NCI-H1105 (cell line): ENCODE data around the gene TMF1.

ENCODE experiments used
- DNase-seq: peaks from one replicate; lab custom pipeline; 2025; lab: John Stamatoyannopoulos, UW

TMF1 gene

DNA sequence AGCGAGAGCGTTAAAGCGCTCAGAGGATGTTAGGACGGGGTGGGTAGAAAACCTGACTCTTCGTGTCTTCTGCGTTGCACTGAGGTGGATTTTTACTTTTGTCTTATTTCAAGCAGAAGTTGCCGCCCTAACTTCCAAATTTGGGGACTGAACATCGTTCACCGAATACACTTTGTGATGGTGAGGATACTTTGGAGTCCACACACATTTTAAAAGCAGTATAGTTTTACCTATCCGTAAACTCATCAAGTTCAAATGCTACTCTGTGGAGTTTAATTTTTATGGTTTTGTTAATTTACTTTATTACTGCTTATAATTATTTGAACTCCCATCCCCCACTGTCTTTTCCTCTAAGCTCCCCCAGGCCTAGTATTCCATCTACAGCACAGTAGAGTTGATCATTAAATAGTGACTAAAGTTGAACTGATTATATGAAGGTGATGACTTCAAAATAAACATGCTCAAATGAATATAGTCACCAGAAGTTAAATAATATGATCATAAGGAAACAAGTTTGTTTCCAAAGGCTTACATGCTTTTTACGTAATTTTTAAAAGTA, 38.0 kb downstream of the TMF1 start:
- DNase-seq, result no peak

DNA sequence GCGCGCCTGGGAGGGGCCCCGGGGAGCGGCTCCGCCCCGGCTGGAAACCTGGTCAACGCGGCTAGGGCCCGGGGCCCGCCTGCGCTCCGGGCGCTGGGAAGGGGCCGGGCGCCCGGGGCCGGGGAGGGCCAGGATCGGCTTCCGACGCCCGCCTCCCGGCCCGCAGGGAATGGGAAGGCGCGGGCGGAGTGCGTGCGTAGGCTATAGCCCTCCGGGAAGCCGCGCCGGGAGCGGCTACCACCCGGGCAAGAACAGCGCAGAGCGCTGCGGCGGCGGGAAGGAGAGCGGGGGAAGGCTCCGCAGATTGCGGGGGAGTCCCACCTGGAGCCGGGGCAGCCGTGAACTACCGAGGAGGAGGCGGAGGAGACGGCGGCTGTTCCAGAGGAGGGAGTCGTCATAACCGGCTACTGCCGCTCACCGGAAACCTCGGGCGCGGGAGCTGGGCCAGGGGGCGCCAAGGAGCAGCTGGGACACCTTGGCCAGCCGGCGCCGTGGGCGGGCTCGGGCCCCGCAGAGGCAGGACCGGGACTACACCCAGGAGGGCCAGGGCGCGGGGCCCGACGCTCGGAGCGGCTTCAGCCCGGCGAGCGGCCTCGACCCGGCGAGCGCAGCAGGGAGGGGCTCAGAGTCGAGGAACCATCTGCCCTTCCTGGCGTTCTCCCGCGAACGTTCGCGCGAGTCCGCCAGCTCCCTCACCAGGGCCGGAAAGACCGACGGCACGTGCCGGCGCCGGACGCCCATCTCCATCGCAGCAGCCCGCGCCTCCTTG, 38.7 kb downstream of the TMF1 start, which contains the start of gene EOGT:
Gene EOGT, minus strand, starts transcription at position 432 of the 769 bp plus-strand sequence. CDS start 3,838 bp downstream, outside the sequence.
- peak; percentile 51 for DNase-seq

DNA sequence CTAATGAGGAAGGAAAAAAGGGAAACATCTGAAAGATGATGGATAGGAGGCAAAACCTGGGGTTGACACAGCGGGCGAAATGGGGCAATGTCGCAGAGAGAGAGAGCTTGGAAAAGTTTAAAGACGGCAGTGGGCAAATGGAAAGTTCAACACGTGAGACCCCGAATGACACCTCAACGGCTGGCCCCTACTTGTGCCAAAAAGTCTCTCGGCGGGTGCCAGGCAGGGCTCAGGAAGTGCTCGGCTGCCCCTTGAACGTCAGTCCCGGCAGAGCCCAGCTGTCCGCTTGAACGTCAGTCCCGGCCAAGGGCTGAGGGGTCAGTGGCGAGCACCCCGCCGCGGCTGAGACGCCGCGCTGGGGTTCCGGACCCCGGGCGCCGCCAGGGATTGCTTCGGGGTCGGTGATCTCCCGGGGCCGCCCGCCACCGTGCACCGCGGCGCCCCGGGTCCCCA, 39.3 kb downstream of the TMF1 start:
- DNase-seq, result no peak

DNA sequence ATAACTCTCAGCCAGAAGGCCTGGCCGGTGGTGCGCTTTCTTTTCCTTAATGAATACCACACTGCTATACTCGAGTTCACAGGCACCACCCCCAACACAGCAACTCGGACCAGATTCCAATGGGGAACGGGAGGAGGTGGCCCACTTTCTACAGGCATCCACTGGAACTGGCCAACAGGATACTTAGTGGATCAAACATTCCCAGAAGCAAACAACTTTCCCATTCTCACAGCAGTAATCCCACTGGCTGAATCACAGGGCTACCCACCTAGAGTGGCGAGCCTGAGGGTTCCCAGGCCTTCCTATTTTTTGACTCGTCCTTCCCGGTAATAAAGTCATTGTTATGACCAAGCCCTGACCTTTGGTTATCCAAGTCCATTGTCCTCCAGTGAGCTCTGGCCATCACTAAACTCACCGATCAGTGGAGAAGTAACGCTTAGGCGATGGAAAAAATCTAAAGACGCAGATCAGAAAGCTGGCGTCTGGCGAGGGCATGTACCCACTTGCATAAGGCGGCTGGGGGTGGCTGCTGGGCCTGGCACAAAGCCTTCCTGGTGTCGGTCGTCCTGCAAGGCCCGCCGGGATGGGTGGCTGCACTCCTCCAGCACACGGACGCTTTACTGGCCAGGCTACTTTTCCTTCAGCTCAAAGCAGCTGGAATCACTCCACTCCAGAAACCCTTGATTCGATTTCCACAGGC, 39.9 kb downstream of the TMF1 start:
- DNase-seq, result no peak

DNA sequence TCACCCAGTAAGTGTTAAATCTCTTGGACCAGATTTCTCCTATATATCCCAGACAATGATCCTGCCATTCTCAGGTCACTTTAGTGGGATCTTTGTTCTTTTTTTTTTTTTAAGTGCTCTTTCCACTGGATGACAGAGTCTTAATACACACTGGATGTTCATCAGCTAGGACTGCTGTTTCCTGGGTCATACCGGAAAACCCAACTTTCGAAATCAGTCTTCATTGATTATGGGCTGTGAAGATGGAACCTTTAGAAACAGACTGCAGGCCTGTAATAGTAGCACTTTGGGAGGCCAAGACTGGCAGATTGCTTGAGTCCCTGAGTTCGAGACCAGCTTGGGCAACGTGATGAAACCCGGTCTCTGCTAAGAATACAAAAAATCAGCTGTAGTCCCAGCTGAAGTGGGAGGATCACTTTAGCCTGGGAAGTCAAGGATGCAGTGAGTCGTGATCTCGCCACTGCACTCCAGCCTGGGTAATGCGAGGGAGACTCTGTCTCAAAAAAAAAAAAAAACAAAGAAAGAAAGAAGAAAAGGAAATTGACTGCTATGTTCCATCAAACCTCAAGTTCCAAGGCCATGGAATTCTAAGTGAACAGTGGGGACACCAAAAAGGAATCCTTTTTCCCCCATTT, 40.9 kb downstream of the TMF1 start:
- DNase-seq, result no peak

GRCh38 chr3:69009559-69010410, 42.3 kb downstream of the TMF1 start:
- DNase-seq, result no peak

DNA sequence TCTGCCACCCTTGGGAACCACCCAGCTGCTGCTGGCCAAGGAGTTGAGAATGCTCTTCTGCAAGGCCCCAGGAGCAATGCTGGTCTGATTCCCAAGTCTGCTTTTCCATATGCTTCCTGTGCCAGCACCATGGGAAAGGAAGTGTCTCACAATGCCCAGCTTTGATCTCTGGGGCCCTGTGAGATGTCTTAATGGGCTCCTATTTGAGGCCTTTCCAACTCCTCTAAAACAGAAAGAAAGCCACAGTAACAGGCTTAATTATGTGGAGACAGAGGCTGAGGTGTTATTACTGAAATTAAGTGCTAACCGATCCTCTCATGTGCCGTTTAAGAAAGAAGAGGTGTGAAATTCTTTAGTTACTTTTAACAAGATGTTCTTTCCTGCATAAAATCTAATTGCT, 43.2 kb downstream of the TMF1 start:
- no peak for DNase-seq

GRCh38 chr3:69005791-69006482, 46.2 kb downstream of the TMF1 start:
- DNase-seq, result no peak

DNA sequence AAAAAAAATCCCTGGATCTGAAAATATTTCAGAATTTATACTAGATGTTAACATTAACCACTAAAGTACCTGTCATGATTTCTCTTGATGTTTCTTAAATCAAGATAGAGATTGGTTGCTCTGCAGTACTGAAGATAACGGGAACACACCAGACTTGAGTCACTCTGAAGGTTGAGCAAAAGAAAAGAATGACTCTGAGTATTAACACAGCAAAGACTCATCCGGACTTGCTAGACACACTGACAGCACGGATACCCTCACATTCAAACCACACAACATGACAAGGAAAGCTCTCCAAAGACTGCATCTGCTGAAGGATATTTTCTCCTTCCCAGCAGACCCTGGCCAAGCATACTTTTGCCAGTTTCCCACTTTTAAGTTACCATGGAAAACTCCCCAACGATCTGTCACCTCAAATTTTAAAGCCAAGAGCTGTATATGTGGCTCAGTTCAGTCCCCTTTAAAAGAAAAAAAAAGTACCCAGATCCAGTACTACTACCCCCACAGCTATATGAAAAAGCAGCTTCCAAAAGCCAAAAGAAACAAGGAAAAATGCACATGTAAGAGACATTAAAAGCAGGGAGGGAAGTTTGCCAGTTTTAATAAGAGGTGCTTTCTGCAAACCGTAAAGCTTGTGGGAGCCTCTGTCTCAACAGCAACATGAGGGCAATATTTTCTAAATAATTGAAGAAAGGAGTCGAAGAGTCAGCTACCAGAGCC, 46.9 kb downstream of the TMF1 start:
- no peak for DNase-seq

- DNase-seq, result no peak
Observed at GRCh38 chr3:69004138-69004537, 48.0 kb downstream of the TMF1 start.

GRCh38 chr3:68999605-69000004, 52.5 kb downstream of the TMF1 start:
- DNase-seq, result no peak

DNA sequence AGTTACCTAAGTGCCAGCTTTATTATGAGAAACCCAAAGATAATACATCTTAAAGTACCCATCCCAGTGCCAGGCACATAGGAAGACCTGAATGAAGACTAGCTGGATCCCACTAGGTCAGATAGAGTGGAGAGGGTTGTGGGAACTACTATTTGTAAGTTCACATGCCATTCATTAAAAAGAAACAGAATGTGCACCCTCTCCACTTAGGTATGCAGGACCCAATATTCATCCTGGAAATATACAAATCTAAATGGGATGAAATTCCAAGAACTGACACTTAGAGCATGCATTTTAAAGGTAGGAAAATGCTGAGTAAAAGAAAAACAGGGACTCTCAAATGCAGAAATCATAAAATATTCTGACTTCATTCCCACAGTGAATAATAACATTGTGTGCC, 53.0 kb downstream of the TMF1 start:
- DNase-seq, result no peak

DNA sequence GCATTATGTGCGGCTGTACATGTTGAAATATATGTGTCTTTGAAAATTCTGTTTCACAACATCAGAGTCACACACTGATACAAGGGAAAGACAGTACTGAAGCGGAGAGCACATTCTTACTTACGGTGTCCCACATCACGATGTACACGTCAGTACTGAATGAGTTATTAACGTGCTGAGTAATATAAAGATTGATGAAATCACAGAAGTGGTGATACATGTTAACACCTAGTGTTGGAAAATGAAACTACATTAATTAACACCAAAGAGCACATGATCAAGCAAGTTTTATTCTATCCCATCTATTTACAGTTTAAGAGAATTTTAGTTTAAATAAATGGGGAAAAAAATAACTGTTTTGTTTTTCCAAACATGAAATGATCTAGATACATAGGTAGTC, 54.2 kb downstream of the TMF1 start:
- DNase-seq, result no peak

DNA sequence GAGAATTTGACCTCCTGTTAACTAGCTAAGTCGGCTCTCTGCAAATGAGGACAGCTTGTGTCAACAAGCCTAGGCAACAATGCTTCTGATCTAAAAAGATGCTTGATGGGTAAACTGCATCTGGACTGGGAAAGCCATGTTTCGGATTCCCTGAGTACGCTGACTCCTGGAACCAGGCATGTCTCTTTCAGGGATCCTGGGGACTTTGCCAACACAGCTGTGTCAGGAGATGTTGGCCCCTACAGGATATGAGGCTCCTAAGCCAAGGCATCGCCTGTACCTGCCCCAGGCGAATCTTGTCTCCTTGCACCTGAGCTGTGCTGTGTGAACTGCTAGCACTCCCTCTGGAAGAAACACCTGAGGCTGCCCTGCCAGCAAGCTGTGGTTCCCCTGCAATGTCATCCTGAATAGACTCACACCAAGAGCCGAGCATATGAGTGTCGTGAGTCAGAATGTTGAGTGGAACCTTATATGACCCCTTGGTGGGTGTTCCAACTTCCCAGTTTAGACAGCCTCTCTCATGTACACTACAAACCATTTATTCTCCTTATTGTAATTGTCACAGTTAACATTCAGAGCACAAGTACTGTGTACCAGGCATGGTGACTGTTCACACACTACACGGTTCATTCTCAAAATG, 55.7 kb downstream of the TMF1 start:
- DNase-seq, result no peak

DNA sequence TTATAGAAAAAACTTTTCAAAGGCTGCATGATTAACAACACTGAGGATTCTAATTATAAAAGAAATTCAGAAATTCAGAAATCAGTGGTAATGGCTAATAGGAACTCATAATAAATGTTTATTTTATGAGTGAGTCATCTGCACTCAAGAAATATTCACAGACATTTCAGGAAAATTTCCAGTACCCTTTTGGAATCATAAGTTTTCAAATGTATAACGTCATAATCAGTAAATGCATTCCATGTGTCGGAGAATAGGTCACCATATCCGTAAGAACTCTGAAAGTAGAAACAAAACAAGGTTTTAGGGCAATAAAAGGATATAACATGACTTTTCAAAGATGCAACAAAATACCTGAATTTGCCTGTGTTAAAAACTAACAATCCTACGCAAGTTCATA, 63.4 kb downstream of the TMF1 start:
- DNase-seq, result no peak

GRCh38 chr3:68987322-68987721, 64.8 kb downstream of the TMF1 start:
- DNase-seq, result no peak

GRCh38 chr3:68986496-68987208, 65.5 kb downstream of the TMF1 start:
- no peak for DNase-seq

DNA sequence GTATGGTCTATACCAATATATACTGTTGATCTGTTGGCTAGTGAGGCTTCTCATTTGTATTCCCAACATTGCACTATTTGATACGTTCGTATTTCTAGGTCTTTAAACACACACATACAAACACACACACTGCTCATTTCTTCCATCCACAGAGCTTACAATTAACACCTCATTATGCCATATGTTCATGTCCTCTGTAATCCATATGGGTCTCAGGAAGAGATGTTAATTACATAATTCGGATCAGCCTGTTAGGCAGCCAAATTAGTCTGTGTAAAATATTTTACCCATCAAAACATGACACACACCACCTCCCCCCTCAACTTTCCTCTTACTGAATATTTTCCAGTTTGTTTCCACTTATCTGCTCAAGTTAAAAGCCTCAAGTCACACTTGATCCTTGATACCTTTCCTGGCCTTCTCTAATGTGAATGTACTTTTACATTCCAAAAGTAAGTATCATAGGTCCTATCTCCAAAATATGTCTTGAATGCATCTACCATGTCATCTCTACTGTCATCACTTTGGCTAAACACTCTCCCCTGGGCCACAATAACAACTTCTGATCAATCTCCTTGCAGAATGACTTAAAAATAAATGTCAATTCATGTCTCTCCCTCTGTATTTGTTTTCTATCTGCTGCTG, 66.9 kb downstream of the TMF1 start:
- DNase-seq, result no peak
